HG02623 (cell line): ENCODE data around the gene AQP12B.

Source experiments
- ATAC-seq: cut with Tn5 transposase; IDR thresholded peaks from one replicate; pipeline ENCODE4 v1.9.1; 2021; ENCODE audit warnings: moderate library complexity; ENCODE audit not compliant: unreplicated experiment

AQP12B gene

DNA sequence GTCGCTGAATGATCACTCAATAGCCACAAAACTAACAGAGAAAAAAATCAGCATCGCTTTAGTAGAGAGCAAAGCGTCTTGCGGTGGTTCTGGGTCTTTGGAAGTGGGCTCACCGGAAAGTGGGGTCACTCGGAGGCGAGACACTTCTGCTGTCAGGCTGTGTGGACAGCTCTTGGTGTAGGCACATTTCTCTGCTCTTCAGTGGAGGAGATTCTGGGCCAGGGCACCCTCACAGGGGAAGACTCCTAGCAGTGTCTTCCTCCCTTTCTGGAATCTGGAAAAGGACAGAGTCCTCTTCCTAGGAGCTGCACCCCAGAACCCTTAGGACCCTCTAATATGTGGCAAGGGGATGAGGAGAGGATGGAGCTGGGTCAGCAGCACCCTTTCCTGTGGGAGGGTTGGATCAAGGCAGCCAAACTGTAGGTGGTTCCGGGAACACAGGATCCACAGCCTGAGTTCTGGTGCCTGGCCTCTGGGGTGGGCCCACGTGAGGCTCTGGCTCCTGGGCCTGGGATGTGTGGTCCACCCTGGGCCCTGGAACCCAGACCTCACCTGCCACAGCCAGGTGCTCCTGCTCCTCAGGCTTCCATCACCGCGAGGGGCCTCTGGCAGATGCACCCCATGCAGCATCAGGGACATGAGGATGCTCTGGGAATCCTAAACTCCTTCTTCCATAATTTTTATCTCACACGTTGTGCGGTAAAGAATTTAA lies 32.3 kb downstream of the AQP12B start:
- ATAC-seq: no peak

GRCh38 chr2:240649331-240649730 lies 33.4 kb downstream of the AQP12B start:
- no peak for ATAC-seq

DNA sequence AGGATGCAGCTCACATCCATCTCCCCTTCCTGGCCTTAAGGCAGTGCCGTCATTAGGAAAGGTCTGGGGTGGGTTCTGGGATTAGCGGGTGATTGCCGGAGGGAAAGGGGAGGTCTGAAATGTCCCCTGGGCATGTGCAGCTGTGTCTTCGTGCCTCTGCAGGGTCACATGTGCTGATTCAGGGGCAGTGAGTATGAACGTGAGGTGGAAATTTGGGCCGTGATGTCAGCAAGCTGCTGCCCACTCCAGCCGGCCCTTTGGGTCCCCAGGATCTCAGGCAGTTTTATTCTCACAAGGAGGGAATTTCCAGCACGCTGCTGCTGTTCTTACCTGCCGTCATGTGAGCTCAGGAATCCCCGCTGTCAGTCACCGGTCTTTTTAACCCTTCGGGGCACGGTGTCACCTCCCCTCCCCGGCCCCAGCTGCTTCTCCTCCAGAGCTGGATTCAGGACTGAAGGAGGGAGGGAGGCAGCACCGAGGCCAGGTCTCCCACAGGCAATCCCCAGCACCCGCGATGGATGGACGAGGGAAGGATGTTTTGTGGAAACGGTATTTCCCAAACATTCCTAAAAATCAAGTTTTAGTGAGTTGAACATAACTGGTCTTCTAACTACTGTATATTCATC lies 33.9 kb downstream of the AQP12B start:
- ATAC-seq: no peak

- no peak for ATAC-seq
These were observed 34.5 kb downstream of the AQP12B start for GRCh38 chr2:240648155-240648649.

DNA sequence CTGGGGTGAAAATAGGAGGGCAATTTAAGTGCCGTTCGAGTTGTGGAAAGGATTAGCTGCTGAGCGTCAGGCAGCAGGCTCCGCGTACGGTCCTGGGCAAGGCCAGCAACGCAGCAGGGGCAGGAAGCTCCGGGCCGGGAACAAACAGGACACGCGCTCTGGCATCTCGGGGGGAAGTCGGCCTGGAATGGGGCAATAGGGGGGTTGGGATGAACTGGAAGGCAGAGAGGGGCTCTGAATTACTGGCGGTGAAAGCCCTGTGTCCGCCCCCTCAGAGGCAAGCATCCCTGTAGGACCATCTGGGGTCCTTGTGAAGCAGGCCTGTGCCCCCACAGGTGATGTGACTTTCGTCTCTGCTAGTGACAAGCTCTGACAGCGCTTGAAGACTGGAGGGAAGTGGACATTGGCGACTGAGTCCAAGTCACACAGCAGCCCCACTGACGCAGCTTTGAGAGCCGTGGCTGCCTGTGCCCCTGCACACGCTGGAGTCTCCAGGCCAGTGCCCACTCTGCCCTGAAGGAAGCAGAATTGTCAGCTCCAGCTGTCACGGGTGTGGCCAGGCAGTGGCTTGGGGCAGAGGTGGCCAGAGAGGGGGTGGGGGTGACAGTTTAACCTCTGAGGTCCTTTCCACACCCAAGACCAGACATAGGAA lies 35.1 kb downstream of the AQP12B start:
- ATAC-seq: no peak

DNA sequence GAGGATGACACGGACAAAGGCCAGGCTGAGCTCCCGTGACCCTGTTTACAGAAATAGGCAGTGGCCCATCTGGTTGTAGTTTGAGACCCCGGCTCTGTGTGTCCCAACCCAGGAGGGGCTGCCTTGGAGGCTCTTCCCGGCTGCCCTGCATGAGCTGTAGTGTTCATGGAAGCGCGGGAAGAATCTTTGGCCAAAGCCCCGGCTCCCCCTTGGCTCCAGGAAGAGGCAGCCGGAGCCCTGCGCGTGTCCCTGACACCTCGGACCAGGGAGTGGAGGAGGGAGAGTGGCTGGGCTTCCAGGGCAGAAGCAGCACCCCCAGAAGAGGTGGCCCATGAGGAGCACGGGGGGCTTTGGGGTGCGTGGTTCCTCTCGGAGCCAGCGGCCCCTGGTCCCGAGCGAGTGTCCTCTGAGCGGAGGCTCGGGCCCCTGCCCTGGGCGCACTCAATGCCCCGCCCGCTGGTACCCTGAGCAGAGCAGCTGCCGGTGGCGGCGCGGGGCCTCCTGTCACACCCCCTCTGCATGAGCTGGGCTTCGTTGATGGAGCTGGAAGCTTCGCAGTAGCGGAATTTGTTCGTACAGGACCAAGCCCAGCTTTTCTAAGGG lies 35.7 kb downstream of the AQP12B start:
- no peak for ATAC-seq

GRCh38 chr2:240646176-240646899 lies 36.3 kb downstream of the AQP12B start:
- ATAC-seq: no peak

- ATAC-seq: no peak
These were observed 36.9 kb downstream of the AQP12B start for GRCh38 chr2:240645801-240646175.

DNA sequence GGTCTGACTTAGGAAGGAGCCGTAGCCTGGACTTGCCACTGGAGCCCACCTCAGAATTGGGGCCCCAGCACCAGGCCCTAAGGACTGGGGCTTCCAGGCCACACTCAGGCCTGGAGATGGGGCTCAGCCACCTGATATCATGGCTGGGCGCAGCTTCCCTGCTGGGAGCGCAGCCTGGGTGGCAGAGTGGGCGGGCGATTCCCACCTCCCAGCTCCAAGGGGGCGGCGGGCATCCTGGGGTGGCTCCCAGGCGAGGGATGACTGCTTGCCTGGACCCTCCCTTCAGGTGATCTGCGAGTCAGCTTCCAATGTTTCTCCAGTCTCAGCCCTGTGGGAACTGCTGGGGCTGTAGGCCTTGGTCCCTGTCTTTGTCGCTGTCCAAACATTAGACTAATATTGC lies 37.3 kb downstream of the AQP12B start:
- ATAC-seq: no peak

DNA sequence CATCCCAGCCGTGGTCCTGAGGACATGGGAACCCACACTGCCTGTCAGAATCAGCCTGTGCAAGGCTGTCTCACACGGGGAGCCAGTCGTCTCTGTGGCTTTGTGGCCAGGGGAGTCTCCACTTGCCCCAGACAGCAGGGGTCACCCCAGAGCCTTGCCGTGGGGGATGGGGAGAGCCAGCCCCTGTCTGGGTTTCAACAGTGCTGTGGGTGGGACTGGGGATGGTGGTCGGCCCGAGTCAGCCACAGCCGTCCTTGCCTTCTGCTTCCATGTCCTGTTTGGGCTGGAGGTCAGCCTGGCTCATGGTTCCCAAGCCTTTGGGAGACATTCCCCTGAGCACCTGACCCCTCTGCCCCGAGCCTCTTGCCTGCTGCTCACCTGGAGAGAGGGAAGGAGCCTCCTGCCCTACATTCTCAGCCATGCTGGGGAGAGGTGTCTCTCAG lies 37.8 kb downstream of the AQP12B start:
- ATAC-seq: no peak

DNA sequence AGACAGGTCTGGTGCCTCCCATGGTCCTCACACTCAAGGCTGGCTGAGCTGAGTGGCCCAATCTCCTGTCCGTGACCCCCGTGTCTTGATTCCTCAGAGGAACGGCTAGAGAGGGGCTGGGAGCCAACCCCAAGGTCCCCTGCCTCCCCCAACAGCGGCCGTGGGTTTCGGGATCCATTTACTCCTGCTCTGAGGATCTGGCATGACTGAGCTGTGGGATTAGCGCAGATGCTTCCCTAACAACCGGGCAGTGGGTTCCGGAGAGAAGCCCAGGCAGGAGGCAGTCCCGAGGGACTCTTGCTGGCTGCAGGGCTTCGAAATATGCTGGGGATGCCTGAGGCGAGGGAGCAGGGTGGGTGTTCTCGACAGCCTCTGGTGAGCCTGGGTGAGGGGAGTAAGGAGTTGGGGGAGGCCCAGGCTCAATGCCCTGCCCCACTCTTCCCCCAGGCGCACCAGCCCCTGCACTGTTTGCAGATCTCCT lies 38.5 kb downstream of the AQP12B start:
- no peak for ATAC-seq

GRCh38 chr2:240643811-240644150 lies 38.9 kb downstream of the AQP12B start:
- ATAC-seq: no peak

GRCh38 chr2:240643093-240643810 lies 39.4 kb downstream of the AQP12B start:
- no peak for ATAC-seq

DNA sequence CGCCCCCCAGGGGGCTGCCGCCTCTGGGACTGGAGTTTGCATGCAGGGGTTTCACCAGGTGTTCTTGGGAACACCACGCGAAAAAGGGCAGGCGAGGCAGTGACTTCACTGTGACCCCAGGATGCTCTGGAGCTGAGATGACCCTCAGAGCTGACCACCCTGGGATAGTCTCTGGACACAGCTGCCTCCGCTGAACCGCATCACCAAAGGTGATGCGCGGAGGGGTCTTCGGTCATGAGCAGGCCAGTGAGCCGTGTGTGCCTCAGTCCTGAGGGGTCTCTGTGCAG lies 39.9 kb downstream of the AQP12B start:
- ATAC-seq: no peak

DNA sequence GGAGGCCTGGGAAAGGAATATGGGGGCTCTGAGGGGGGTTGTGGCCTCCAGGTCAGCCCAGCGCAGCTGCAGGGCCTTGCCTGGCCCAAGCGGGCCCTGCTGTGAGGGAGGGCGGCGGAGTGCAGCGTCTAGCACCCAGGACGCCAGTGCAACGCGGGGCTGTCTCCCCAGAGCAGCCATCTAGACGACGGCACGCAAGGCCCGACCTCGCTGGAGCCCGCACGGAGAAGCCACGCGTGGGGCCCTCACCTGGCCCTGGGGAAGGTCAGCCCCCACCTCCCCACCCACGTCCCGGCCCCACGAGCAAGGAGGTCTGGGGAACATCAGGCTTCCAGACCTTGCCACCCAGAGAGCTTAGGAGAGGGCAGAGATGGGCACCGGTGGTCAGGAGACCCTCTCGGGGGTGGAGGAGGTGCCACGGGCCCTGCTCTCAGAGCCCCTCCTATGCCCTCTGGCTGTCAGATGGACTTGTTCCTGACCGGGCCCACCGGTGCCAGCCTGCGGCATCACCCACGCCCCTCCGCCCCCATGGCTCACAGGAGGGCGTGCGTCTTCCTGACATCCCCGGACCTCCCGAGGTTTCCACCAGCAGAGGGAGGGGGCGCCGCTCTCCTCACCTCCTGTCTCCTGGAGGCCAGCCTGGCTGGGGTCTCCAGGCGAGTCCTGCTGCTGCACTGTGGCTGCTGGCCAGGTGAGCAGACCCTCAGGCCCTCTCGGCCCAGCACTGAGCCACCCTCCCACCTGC lies 40.5 kb downstream of the AQP12B start:
- no peak for ATAC-seq

GRCh38 chr2:240640939-240641338 lies 41.7 kb downstream of the AQP12B start:
- ATAC-seq: no peak

- no peak for ATAC-seq
These were observed 43.1 kb downstream of the AQP12B start for GRCh38 chr2:240639566-240639965.

GRCh38 chr2:240638512-240639160 lies 44.0 kb downstream of the AQP12B start:
- no peak for ATAC-seq

DNA sequence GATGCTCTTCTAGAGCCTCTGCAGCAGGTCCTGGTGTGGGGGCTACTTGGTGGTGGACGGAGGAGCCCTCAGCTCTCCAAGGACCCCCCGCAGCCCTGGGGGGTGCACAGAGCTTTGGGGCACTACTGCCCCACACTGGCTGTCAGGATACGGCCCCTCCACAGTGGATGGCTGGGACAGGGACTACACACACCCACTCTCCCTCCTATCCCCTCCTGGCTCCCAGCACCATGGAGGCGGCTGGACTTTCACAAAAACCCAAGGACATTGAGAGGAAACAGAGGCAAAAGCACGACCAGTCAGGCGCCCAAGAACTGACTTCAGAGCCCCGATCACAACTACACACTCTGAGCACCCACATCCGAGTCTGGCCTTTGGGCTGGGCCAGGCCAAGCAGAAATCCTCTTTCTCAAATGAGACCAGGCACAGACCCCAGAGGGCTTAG lies 44.8 kb downstream of the AQP12B start:
- ATAC-seq: no peak
